MM.1S (cell line): ENCODE measurements around the gene SENP1.

Experiments used
- DNase-seq: peaks from one replicate; pipeline ENCODE4 v3.0.0-alpha.2; 2015
- H2AFZ ChIP-seq: fragments of 300-600 bp; sonication (generic); 2 replicates; pipeline ENCODE4 v1.6.0; 2016; ENCODE audit warnings: antibody characterized with exemption, low read length
- H3F3A ChIP-seq: fragments of 300-600 bp; sonication (generic); 2 replicates; pipeline ENCODE4 v1.6.1; 2016; ENCODE audit warnings: mild to moderate bottlenecking, antibody characterized with exemption, low read length, moderate library complexity, mixed read lengths; ENCODE audit not compliant: insufficient read depth
- H3K27ac ChIP-seq: fragments of 300-600 bp; sonication (generic); 2 replicates; pipeline ENCODE4 v1.5.1; 2016; ENCODE audit warnings: mild to moderate bottlenecking, low read length
- H3K27me3 ChIP-seq: fragments of 300-600 bp; sonication (generic); replicated peaks from 2 replicates; pipeline ENCODE4 v1.6.0; 2016; ENCODE audit warnings: low read length; ENCODE audit not compliant: insufficient read depth
- H3K36me3 ChIP-seq: fragments of 300-600 bp; sonication (generic); replicated peaks from 2 replicates; pipeline ENCODE4 v1.6.1; 2016; ENCODE audit warnings: mild to moderate bottlenecking, low read length, mixed read lengths; ENCODE audit not compliant: insufficient read depth
- H3K4me1 ChIP-seq: fragments of 300-600 bp; sonication (generic); 2 replicates; pipeline ENCODE4 v1.6.1; 2016; ENCODE audit warnings: low read length, mixed read lengths
- H3K4me2 ChIP-seq: fragments of 300-600 bp; sonication (generic); 2 replicates; pipeline ENCODE4 v1.6.0; 2016; ENCODE audit warnings: low read depth, low read length
- H3K4me3 ChIP-seq: fragments of 300-600 bp; sonication (generic); 2 replicates; pipeline ENCODE4 v1.5.1; 2016; ENCODE audit warnings: low read length, mixed read lengths
- H3K79me2 ChIP-seq: fragments of 300-600 bp; sonication (generic); 2 replicates; pipeline ENCODE4 v1.6.1; 2016; ENCODE audit warnings: mixed run types, low read length, mixed read lengths
- H3K9ac ChIP-seq: fragments of 300-600 bp; sonication (generic); 2 replicates; pipeline ENCODE4 v1.6.1; 2016; ENCODE audit warnings: low read length, mixed read lengths
- H3K9me2 ChIP-seq: fragments of 300-600 bp; sonication (generic); replicated peaks from 2 replicates; pipeline ENCODE4 v1.6.1; 2016; ENCODE audit warnings: mild to moderate bottlenecking, low read length, mixed read lengths; ENCODE audit not compliant: insufficient read depth
- H3K9me3 ChIP-seq: fragments of 300-600 bp; sonication (generic); replicated peaks from 2 replicates; pipeline ENCODE4 v1.6.1; 2016; ENCODE audit warnings: mild to moderate bottlenecking, low read length, mixed read lengths; ENCODE audit not compliant: insufficient read depth
- H4K20me1 ChIP-seq: fragments of 300-600 bp; sonication (generic); 2 replicates; pipeline ENCODE4 v1.6.1; 2016; ENCODE audit warnings: mild to moderate bottlenecking, low read length, moderate library complexity, mixed read lengths; ENCODE audit not compliant: insufficient read depth
- CTCF ChIP-seq: fragments of 300-600 bp; sonication (generic); IDR thresholded peaks from 2 replicates; pipeline ENCODE4 v1.5.1; 2016; ENCODE audit warnings: antibody characterized with exemption, low read length, mixed read lengths
- EZH2 ChIP-seq: fragments of 300-600 bp; sonication (generic); optimal IDR thresholded peaks from 2 replicates; pipeline ENCODE3; 2017; ENCODE audit warnings: low read depth, mild to moderate bottlenecking, antibody characterized with exemption, low read length, mixed read lengths
- EZH2phosphoT487 ChIP-seq: fragments of 300-600 bp; sonication (generic); IDR thresholded peaks from 2 replicates; pipeline ENCODE4 v1.6.1; 2018; ENCODE audit warnings: antibody characterized with exemption, low read length

SENP1 gene

GRCh38 chr12:48054955-48055821 lies 50.7 kb downstream of the SENP1 start:
- Histone ChIP-seq H3K27ac (no peak overlapping the region), H3K9ac (no peak overlapping the region), H3K36me3 (peaks cover 7% of the 10 kb centered on the region), H2AFZ (no peak overlapping the region), H3K4me1 (no peaks in the 10 kb centered on the region), H3K4me3 (no peak overlapping the region), H3F3A (no peaks in the 10 kb centered on the region), H3K79me2 (no peaks in the 10 kb centered on the region), H3K4me2 (no peak overlapping the region), H4K20me1 (no peaks in the 10 kb centered on the region), H3K27me3 (no peaks in the 10 kb centered on the region), H3K9me3 (no peaks in the 10 kb centered on the region), H3K9me2 (no peaks in the 10 kb centered on the region)
- DNase-seq = no peak
- TF ChIP-seq CTCF (no peak), EZH2 (no peak), EZH2phosphoT487 (no peak)

GRCh38 chr12:48053883-48054282 lies 52.0 kb downstream of the SENP1 start:
- Histone ChIP-seq H3K27ac (no peak overlapping the region), H3K27me3 (no peaks in the 10 kb centered on the region), H3K79me2 (no peaks in the 10 kb centered on the region), H3K4me3 (no peak overlapping the region), H2AFZ (no peak overlapping the region), H3K9ac (no peak overlapping the region), H3K36me3 (peaks cover 3% of the 10 kb centered on the region; the same call in 1 of the 2 replicates), H3F3A (no peaks in the 10 kb centered on the region), H3K9me2 (no peaks in the 10 kb centered on the region), H4K20me1 (no peaks in the 10 kb centered on the region), H3K4me2 (no peak overlapping the region), H3K4me1 (no peaks in the 10 kb centered on the region), H3K9me3 (no peaks in the 10 kb centered on the region)
- DNase-seq = no peak
- TF ChIP-seq EZH2phosphoT487 = no peak
- no peak for TF ChIP-seq EZH2
- no peak for TF ChIP-seq CTCF

- Histone ChIP-seq H2AFZ (no peak overlapping the region), H3K9me3 (no peaks in the 10 kb centered on the region), H3F3A (no peaks in the 10 kb centered on the region), H3K4me2 (no peak overlapping the region), H3K27me3 (no peaks in the 10 kb centered on the region), H3K9me2 (no peaks in the 10 kb centered on the region), H3K36me3 (no peaks in the 10 kb centered on the region), H3K79me2 (no peaks in the 10 kb centered on the region), H3K27ac (no peak overlapping the region), H3K4me3 (no peak overlapping the region), H4K20me1 (no peaks in the 10 kb centered on the region), H3K4me1 (no peaks in the 10 kb centered on the region), H3K9ac (no peak overlapping the region)
- TF ChIP-seq EZH2phosphoT487 (no peak), CTCF (no peak), EZH2 (no peak)
- no peak for DNase-seq
These were observed 52.8 kb downstream of the SENP1 start for GRCh38 chr12:48053122-48053521.
